ENCODE data around the gene CYSRT1.
A peak's percentile ranks its signal among the peaks of the same experiment; 100 is the strongest.
"Not testable (repeated sequence)": the region's sequence is repeated elsewhere in the genome, so short reads cannot be mapped to it uniquely, and the experiment has no call there.

CYSRT1 gene

GRCh38 chr9:137227853-137228505, 3.0 kb downstream of the CYSRT1 start:
- DNase-seq, result no peak

- DNase-seq, result no peak
Observed at GRCh38 chr9:137228506-137228967, 3.6 kb downstream of the CYSRT1 start.

GRCh38 chr9:137228968-137229896, 4.3 kb downstream of the CYSRT1 start:
- DNase-seq, result no peak

DNA sequence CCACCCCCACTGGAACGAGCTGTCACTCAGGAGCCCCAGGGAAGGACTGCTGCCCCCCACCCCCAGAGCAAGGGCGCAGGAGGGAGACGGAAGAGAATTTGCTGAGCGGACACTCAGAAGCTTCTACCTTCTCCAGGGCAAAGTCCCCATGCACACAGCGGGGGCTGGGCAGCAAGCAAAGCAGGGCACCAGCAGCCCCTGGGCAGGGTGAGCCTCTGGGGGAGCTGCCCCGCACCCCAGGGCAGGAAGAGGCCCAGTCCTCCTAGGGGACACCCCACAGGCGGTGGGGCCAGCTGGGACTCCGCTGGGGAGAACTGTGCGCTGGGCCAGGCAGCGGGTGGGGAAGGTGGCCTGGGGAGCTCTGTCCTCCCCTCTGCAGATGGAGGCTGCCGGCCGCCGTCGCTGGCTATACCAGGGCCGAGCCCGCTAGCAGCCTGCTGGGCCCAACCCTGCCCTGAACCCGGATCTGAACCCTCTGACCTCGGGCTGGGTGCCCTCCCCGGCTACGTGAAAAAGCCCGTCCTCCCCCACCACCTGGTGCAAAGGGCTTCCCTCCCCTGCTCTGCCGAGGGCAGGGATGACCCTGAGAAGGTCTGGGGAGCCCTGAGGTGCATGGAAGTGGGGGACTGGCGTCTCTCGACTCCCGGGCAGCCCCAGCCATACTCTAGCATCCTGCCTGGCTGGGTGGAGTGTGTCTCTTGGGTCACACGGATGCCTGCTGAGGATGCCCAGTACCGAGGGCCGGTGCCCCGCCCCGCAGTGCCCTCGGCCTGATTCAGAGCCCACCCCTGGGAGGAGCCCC, 5.1 kb downstream of the CYSRT1 start:
- DNase-seq, result no peak

DNA sequence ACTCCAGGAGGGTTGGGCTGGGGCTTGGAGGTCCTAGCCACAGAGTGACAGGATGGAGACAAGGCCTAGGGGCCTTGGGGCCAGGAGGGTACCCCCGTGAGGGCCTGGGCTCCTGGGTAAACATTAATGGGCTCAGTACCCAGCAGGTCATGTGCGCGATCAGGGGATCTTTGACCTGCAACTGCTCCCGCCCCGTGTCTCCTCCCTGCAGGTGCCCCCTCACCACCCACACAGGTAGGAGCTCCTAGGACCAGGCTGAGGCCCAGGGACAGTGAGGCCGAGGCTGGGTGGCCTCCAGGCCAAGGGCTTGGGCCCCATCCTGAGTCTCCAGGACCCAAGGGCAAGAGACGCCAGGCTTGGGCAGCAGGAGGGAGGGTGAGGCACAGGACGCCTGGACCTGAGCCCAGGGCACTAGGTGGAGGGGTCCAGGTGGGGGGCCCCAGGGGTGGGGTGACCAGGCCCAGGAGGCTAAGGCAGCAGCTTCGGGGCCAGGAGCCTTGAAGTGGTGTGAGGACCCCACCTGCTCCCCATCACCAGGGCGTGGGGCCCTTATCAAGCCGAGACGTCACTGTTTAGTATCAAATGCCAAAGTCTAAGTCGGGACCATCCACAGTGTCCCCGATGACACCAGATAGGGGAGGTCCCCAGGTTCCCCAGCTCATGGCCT, 5.9 kb downstream of the CYSRT1 start, which contains the start of gene SLC34A3:
Gene SLC34A3 (plus strand): TSS at position 197 of the 667 bp plus-strand sequence. CDS start 802 bp downstream, outside the sequence.
- no peak for DNase-seq

DNA sequence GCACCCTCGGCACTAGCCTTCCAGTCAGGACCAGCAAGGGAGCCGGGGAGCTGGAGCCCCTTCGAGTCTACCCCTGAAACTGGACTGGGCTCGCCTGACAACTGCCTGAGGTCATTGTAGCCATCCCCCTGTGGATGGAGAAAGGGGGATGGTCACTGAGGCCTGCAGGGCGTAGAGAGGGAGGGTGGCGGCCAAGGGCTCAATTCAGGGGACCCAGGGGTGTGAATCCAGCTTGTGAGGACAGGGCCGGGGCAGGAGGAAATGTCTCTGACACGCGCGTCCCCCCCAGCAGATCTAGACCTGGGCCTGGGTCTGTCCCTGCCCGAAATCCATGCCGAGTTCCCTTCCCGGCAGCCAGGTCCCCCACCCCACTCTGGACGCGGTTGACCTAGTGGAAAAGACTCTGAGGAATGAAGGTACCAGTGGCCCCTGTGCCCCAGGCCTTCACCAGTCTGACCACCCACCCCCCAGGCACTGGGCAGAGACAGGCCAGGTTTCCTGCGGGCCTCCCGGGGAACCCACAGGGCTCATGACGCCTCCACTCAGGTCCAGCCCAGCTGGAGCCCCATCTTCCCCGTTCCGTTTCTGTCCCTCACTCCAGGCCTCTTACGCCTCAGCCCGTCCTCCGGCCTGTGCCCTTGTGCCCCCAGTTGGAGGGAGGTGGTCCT, 6.5 kb downstream of the CYSRT1 start:
- no peak for DNase-seq

DNA sequence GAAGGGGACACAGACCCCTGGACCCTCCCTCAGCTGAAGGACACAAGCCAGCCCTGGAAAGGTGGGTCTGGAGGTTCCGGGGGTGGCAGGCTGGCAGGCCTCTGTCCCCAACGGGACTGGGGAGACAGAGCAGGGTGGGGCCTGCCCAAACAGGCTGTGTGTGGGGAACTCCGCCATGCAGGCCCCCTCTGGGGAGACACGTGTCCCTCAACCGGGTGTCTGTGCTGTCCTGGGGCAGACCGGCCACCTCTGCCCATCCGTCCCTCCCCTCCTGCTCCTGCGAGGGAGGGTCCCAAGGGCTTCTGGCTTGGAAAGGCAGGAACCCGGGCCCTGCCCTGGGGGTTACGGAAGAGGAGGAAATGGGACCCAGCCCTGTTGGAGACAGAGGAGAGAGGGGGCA, 7.1 kb downstream of the CYSRT1 start:
- DNase-seq, result no peak

- no peak for DNase-seq
Observed at GRCh38 chr9:137232510-137232909, 7.5 kb downstream of the CYSRT1 start.

- DNase-seq, result no peak
Observed at GRCh38 chr9:137233143-137233980, 8.4 kb downstream of the CYSRT1 start.

- no peak for DNase-seq
Observed at GRCh38 chr9:137234055-137234697, 9.2 kb downstream of the CYSRT1 start.

GRCh38 chr9:137234758-137235423, 9.9 kb downstream of the CYSRT1 start:
- DNase-seq, result no peak

- no peak for DNase-seq
Observed at GRCh38 chr9:137235424-137236237, 10.7 kb downstream of the CYSRT1 start.

DNA sequence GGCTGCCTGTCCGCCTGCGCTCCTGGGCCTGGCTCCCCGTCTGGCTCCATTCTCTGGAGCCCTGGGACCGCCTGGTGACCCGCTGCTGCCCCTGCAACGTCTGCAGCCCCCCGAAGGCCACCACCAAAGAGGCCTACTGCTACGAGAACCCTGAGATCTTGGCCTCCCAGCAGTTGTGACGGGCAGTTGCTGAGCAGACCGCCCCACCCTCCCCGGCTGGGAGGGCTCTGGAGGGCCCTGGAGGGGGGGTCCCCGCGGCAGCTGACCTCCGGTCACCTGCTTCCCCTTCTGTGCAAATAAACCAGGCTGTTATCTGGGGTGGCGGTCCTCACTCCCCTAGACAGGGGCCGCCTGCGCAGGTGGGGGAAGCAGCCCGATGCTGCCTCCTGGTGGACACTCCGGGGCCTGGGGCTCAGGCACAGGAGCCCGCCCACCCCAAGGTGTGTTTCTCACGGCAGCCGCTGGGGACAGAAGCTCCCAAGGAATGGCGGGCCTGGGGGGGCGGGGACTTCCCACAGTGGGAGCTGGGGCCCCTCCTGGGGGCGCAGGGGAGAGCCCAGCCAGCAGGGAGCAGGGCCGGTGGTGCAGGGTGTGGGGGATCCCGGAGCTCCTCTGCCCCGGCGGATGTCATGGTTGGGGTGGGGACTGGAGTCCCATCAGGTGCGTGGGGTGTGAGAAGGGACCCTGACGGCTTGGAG, 11.4 kb downstream of the CYSRT1 start:
- DNase-seq, result peak; percentile 89 to 91

DNA sequence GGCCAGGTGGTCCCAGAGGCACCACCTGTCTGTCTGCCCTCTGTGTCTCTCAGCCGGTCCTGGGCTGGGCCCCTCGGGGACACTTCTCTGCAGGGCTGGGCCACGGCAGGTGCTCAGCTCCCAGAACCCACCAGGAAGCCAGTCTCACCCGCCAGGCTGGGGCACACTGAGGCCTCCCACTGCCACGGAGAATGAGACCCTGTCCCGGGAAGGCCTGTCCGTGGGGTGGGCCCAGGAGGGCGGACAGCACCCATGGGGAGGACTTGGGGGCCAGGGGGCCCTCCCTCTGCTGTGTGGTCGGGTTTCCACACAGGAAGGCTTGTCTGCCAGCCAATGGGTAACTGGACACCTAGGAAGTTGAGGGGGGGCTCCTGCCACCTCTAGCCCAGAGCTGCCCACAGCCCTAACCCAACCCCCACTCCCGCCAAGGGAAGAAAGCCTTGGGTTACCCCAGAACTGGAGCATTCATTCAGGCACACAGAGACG, 12.0 kb downstream of the CYSRT1 start:
- DNase-seq, result no peak

GRCh38 chr9:137237759-137238726, 13.1 kb downstream of the CYSRT1 start:
- DNase-seq, result no peak

- DNase-seq, result not testable (repeated sequence)
Observed at GRCh38 chr9:137239541-137240200, 14.7 kb downstream of the CYSRT1 start.
